ENCODE results near the gene NAPSA.

NAPSA gene

GRCh38 chr19:50384685-50385535 lies 19.5 kb upstream of the NAPSA start:
- no peak for DNase-seq (ENCODE audit: low read depth in 2 of 2)

DNA sequence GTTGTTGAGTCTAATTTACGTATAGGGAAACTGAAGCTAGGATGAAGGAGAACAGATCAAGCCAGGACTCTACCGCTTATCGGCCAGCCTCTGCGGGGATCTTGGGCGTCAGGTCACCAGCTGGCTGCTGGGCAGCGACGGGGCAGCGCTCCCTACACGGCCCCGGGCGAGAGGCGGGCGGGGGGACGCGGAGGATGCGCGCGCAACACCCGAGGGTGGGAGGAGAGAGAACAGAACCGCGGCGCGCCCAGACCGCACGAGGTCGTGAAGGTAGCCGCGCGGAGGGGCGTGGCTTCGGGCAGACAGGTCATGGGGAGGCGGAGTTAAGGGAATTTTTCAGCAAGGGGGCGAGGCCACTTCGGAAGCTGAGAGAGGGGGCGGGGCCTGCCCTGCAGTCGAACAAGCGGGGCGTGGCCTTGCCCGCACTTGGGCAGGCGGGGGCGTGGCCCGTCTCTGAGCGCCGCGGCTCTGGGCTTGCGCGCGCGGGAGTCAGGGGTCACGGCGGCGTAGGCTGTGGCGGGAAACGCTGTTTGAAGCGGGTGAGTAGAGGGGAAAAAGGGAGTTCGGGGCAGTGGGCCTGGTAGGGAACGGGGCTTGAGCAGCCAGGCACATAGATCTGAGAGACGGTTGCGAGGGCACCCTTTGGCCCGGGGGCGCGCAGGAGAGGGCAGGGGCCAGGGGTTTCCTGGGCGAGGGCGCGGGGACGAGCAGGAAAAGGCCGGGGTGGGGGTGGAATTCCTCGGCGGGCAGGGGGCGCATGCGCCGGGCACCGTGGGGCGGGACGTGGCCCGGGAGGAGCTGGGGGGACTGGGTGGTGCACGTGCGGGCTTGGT lies 18.6 kb upstream of the NAPSA start, which contains the start of gene POLD1:
TSS of gene POLD1 (plus strand) at position 496 of the 833 bp plus-strand sequence. CDS start 14,505 bp downstream, outside the sequence.
- DNase-seq (ENCODE audit: low read depth in 2 of 2), result peak; percentile 99

- DNase-seq (ENCODE audit: low read depth in 2 of 2), result no peak
Measured at GRCh38 chr19:50383001-50383851, 17.8 kb upstream of the NAPSA start.

- no peak for DNase-seq (ENCODE audit: low read depth in 2 of 2)
Measured at GRCh38 chr19:50381881-50382729, 16.7 kb upstream of the NAPSA start.

GRCh38 chr19:50380751-50381151 lies 15.3 kb upstream of the NAPSA start:
- no peak for DNase-seq (ENCODE audit: low read depth in 2 of 2)

- no peak for DNase-seq (ENCODE audit: low read depth in 2 of 2)
Measured at GRCh38 chr19:50380137-50380536, 14.7 kb upstream of the NAPSA start.

DNA sequence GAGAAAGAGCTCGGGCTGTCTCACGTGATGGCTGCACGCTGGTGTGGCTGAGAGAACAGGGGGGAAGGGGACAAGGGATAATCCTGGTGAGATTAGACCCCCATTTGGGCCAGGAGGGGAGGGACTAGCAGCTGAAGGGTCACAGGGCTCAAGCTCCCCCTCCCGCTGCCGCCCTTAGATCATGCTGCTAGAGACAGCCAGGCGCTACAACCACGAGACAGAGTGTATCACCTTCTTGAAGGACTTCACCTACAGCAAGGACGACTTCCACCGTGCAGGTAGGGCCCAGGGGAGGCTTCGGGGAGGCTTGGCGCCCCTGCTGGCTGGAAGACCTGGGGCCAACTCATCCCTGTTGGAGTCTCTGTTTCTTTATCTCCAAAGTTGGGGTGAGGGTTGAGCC lies 14.2 kb upstream of the NAPSA start:
- DNase-seq (ENCODE audit: low read depth in 2 of 2), result no peak

GRCh38 chr19:50378863-50379236 lies 13.4 kb upstream of the NAPSA start:
- no peak for DNase-seq (ENCODE audit: low read depth in 2 of 2)

GRCh38 chr19:50378169-50378862 lies 12.9 kb upstream of the NAPSA start:
- DNase-seq (ENCODE audit: low read depth in 2 of 2), result no peak

GRCh38 chr19:50377517-50377916 lies 12.1 kb upstream of the NAPSA start:
- no peak for DNase-seq (ENCODE audit: low read depth in 2 of 2)

DNA sequence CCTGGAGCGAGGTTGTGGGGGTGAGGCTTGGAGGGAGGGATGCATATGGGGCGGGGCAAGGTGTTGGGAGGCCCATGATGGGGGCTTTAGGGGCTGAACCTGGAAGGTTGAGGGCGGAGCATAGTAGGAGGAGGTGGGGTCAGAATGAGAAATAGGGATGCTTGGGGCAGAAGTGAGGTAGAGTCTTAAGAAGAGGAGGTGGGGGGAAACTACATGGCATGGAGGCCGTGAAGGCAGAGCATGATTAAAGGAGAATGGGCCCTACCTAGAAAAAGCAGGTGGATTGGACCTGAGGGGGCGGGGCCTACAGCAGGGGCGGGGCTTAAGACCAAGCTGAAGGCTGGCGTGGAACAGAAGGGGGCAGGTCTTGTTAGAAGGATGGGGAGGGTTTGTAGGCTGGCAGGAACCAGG lies 11.6 kb upstream of the NAPSA start:
- DNase-seq (ENCODE audit: low read depth in 2 of 2), result peak in 1 of 2 donors; percentile 52

GRCh38 chr19:50376166-50377050 lies 11.0 kb upstream of the NAPSA start, which contains the start of gene NR1H2:
Gene NR1H2, plus strand, starts transcription at chr19:50376457. Its CDS starts 1,149 bp downstream, at chr19:50377606.
- DNase-seq (ENCODE audit: low read depth in 2 of 2), result peak; percentile 88 to 91

DNA sequence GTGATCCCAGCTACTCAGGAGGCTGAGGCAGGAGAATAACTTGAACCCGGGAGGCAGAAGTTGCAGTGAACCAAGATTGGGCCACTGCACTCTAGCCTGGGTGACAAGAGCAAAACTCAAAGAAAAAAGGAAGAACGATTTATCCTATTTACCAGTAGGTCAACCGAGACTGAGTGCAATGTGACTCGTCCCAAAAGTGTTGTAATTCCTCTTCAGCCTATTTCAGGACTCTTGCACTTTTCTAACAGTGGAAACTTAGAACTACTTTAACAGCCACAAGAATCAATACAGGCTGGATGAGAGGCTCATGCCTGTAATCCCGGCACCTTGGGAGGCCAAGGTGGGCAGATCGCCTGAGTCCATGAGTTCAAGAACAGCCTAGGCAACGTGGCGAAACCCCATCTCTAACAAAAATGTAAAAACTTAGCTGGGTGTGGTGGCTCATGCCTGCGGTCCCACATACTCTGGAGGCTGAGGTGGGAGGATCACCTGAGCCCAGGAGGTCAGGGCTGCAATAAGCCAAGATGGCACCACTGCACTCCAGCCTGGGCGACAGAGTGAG lies 6.6 kb upstream of the NAPSA start:
- no peak for DNase-seq (ENCODE audit: low read depth in 2 of 2)

GRCh38 chr19:50368649-50369570 lies 3.5 kb upstream of the NAPSA start:
- DNase-seq (ENCODE audit: low read depth in 2 of 2), result peak; percentile 58 to 80

- DNase-seq (ENCODE audit: low read depth in 2 of 2), result peak in 1 of 2 donors; percentile 34
Measured at GRCh38 chr19:50362656-50363424, 2.6 kb downstream of the NAPSA start.

- no peak for DNase-seq (ENCODE audit: low read depth in 2 of 2)
Measured at GRCh38 chr19:50362030-50362412, 3.4 kb downstream of the NAPSA start.

Data from stimulated activated CD8-positive, alpha-beta memory T cell treated with anti-CD3 and anti-CD28 coated beads, Interleukin-2, amount 100 ng/mL, for 48 hours (primary cell).